Retina (tissue), 1 donor: ENCODE measurements around the gene SYT13.
A peak's percentile ranks its signal among the peaks of the same experiment; 100 is the strongest.

Experiments
- DNase-seq: peaks from one replicate; pipeline ENCODE4 v3.0.0-alpha.2; 2016

SYT13 gene

DNA sequence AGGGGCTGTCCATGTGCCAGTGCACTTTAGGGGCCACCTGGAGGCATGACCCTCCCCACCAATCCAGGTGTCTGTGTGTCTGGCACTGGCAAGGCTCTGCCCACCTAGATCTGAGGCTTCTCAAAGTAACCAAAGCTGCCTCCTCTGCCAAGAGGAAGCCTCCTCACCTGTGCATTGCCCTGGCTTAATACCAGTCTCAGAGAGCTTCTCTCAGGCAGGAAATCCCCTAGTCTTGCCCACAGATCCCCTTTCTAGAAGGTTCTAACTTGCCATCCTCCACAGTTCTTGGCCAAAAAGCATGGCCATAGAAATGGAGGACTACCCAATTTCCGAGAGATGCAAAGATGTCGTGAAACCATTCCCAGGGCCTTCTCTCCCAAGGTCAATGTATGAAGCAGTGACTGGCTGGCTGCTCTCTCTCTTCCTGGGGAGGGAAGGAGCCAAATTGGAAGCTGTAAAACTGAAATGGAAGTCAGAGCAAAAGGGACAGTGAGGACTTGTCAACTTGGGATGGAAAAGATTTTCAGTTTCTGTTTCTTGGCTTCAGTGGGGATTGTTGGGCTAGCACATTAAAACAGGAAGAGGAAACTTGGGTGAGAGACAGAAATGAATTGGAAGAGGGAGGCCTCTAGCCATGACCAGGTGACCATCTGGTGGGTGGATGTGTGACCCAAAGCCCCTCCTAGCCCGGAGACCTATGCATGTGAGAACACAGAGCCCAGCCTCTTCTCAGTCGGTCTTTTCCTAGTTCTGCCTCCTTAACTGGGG lies 70.9 kb downstream of the SYT13 start:
- no peak for DNase-seq

- no peak for DNase-seq
Measured at GRCh38 chr11:45213717-45214116, 72.4 kb downstream of the SYT13 start.

DNA sequence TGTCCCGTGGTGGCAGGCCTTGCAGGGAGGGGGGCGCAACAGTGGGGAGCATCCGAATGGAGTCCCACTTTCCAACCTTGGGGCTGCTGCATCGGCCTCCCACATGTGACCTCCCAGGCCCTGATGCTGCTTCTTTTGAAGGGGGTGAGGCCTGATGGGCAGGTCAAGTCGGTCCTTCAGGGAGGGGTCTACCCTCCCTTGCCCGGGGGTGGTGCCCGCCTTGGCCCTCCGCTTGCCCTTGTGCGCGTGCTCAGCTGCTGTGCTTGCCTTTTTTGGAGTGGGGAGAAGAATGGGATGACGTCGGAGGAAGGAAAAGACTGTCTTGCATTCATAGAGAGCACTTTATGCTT lies 72.8 kb downstream of the SYT13 start:
- no peak for DNase-seq

GRCh38 chr11:45212566-45213315 lies 73.4 kb downstream of the SYT13 start:
- no peak for DNase-seq

- DNase-seq = no peak
Measured at GRCh38 chr11:45211732-45212131, 74.4 kb downstream of the SYT13 start.

DNA sequence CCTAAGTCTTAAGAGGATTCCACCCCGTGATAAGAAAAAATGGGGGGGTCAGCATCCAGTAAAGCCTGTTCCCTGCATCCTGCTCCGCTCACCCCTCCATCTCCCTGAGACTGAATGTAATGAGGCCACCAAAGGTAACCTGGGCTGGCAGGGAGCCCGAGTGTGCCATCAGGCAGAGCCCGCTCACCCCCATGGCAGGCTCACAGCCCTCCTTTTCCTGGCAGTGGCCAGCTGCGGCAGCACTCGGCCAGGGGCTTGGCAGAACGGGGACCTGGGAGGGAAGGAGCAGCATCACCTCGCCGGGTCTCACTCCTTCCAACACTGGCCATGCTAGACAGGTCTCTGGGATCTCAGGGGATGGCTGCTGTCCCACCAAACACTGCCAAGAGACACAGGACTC lies 75.3 kb downstream of the SYT13 start:
- no peak for DNase-seq

- DNase-seq = peak; percentile 90
Measured at GRCh38 chr11:45209891-45210699, 76.0 kb downstream of the SYT13 start.

DNA sequence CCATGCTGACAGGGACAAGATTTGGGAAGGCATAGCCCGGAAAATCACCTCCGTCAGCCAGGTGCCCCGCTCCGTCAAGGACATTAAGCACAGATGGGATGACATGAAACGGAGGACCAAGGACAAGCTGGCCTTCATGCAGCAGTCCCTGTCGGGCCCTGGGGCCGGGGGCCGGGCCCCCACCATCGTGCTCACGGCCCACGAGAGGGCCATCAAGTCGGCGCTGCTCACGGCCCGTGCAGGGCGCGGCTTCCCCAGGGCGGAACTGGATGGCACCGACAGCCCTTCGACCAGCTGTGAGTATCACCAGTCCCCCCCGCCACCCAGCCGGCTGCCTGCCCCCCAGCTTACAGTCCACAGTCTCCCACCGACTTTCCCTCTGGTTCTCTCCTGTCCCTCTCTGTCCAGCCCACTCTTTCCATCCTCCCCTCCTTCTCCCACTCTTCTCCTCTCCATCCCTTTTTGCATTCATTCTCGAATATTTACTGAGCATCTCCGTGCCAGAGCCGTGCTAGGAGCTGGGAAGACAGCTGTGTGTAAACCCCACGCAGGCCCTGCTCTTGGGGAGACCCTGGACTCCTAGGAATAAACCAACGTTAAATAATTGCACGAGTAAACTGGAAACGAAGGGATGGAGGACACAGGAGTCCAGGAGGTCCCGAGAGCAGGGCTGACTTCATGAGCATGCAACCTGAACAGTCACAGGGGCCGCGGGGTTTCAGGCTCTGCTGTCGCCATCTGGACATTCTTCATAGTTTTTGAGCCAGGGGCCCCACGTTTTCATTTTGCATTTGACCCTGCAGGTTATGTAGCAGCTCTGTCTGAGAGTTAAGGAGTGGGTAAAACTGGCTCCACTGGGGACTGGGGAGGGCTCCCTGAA lies 76.9 kb downstream of the SYT13 start:
- no peak for DNase-seq

- no peak for DNase-seq
Measured at GRCh38 chr11:45208135-45208534, 78.0 kb downstream of the SYT13 start.

GRCh38 chr11:45205978-45206377 lies 80.2 kb downstream of the SYT13 start:
- no peak for DNase-seq

- DNase-seq = no peak
Measured at GRCh38 chr11:45204761-45205160, 81.4 kb downstream of the SYT13 start.

GRCh38 chr11:45193695-45194094 lies 92.4 kb downstream of the SYT13 start:
- no peak for DNase-seq
